ENCODE results near the gene ASF1B.

ASF1B gene

GRCh38 chr19:14107581-14108461 is 28.6 kb downstream of the ASF1B start:
- no peak for DNase-seq (ENCODE audit: low read depth)

GRCh38 chr19:14106840-14107239 is 29.5 kb downstream of the ASF1B start:
- DNase-seq (ENCODE audit: low read depth) = no peak

- no peak for DNase-seq (ENCODE audit: low read depth)
Measured at GRCh38 chr19:14105680-14106079, 30.7 kb downstream of the ASF1B start.

- DNase-seq (ENCODE audit: low read depth) = no peak
Measured at GRCh38 chr19:14103310-14103709, 33.1 kb downstream of the ASF1B start.

- DNase-seq (ENCODE audit: low read depth) = no peak
Measured at GRCh38 chr19:14102756-14103155, 33.6 kb downstream of the ASF1B start.

- DNase-seq (ENCODE audit: low read depth) = no peak
Measured at GRCh38 chr19:14102102-14102696, 34.2 kb downstream of the ASF1B start.

- DNase-seq (ENCODE audit: low read depth) = no peak
Measured at GRCh38 chr19:14101003-14101545, 35.3 kb downstream of the ASF1B start.

- DNase-seq (ENCODE audit: low read depth) = no peak
Measured at GRCh38 chr19:14097532-14098151, 38.7 kb downstream of the ASF1B start.

- DNase-seq (ENCODE audit: low read depth) = no peak
Measured at GRCh38 chr19:14096272-14096992, 40.0 kb downstream of the ASF1B start.

- DNase-seq (ENCODE audit: low read depth) = no peak
Measured at GRCh38 chr19:14094854-14095253, 41.5 kb downstream of the ASF1B start.

- DNase-seq (ENCODE audit: low read depth) = no peak
Measured at GRCh38 chr19:14093117-14093823, 43.1 kb downstream of the ASF1B start.

- DNase-seq (ENCODE audit: low read depth) = no peak
Measured at GRCh38 chr19:14091813-14092462, 44.5 kb downstream of the ASF1B start.

GRCh38 chr19:14091081-14091812 is 45.1 kb downstream of the ASF1B start:
- no peak for DNase-seq (ENCODE audit: low read depth)

GRCh38 chr19:14090509-14091080 is 45.8 kb downstream of the ASF1B start, which contains the start of gene SAMD1:
TSS of gene SAMD1 (minus strand) at chr19:14090751.
- peak; percentile 85 for DNase-seq (ENCODE audit: low read depth)

- no peak for DNase-seq (ENCODE audit: low read depth)
Measured at GRCh38 chr19:14089662-14090508, 46.5 kb downstream of the ASF1B start.

GRCh38 chr19:14089412-14089661 is 47.1 kb downstream of the ASF1B start:
- no peak for DNase-seq (ENCODE audit: low read depth)

GRCh38 chr19:14088634-14089411 is 47.6 kb downstream of the ASF1B start:
- no peak for DNase-seq (ENCODE audit: low read depth)

- no peak for DNase-seq (ENCODE audit: low read depth)
Measured at GRCh38 chr19:14086098-14086497, 50.3 kb downstream of the ASF1B start.
